Erythroblast (primary cell): ENCODE data around the gene ZIC1.

ENCODE experiments used
- GATA1 ChIP-seq: IDR thresholded peaks from 2 replicates; pipeline ENCODE4 v1.6.1; 2011; ENCODE audit warnings: low read depth, mild to moderate bottlenecking, control low read depth, low read length, moderate library complexity
- POLR2A ChIP-seq: IDR thresholded peaks from 2 replicates; pipeline ENCODE4 v1.6.1; 2011; ENCODE audit warnings: mild to moderate bottlenecking, low read length

DNA sequence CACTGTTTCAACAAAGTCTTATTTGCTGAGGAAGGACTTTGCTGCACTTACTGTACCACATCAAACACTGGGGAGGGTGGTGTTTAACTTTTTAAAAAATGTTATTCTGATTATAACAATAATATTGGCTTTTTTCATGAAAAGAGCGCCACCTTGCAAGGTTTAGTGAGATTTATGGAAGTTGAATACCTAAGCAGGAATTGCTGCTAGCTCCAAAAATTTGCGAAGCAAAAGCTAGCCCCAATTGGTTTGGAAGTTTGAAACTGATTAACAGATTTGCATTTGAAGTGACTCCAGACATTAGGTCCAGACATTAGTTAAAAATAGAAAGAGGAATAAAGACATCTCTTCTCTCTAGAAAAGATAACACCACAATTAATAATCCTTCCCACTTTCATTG, 6.7 kb downstream of the ZIC1 start:
- no peak for TF ChIP-seq POLR2A
- TF ChIP-seq GATA1, result no peak
